GM12801 (cell line): ENCODE data around the gene EMP1.

Experiments
- TF ChIP-seq, protein P1 (sequence below): IDR thresholded peaks from one replicate; pipeline ENCODE4 v1.5.1; 2011; ENCODE audit warnings: control low read depth; ENCODE audit not compliant: insufficient read length; ENCODE audit errors: extremely low read depth

Gene EMP1

DNA sequence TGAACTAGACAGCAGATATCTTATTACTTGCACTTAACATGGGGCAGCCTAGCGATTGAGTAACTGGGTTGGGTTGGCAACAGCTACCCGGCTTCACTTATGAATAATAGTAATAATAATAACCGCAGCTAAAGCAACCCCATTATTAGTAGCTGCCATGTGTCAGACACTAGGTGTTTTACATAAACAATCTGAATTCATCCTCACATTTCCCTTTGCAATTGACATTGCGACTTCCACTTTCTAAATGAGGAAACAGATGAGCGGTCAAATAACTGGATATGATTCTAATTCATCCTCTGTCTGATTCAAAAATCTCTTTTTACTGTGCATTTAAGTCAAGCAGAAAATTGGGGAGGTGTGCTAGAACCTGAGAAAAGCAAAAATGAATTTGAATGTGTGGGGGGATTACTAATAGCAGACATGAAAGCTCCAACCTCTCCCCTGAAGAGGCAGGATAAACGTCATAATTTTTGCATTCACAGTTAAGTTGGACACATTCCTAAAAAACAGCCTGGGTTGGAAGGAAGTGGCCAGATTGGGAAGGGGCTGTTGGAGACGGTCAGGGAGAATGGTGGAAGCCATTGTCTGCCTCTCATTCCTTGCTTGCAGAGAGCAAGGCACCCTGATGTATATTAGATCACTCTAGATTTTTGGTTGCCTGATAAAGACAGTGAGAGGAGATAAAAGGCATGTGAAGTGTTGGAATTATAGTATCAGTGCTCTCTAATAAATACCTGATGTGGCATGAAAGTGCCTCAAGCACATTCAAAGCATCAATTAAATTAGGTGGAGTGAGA lies 13.1 kb downstream of the EMP1 start:
- TF ChIP-seq, protein P1, sequence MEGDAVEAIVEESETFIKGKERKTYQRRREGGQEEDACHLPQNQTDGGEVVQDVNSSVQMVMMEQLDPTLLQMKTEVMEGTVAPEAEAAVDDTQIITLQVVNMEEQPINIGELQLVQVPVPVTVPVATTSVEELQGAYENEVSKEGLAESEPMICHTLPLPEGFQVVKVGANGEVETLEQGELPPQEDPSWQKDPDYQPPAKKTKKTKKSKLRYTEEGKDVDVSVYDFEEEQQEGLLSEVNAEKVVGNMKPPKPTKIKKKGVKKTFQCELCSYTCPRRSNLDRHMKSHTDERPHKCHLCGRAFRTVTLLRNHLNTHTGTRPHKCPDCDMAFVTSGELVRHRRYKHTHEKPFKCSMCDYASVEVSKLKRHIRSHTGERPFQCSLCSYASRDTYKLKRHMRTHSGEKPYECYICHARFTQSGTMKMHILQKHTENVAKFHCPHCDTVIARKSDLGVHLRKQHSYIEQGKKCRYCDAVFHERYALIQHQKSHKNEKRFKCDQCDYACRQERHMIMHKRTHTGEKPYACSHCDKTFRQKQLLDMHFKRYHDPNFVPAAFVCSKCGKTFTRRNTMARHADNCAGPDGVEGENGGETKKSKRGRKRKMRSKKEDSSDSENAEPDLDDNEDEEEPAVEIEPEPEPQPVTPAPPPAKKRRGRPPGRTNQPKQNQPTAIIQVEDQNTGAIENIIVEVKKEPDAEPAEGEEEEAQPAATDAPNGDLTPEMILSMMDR, result no peak

DNA sequence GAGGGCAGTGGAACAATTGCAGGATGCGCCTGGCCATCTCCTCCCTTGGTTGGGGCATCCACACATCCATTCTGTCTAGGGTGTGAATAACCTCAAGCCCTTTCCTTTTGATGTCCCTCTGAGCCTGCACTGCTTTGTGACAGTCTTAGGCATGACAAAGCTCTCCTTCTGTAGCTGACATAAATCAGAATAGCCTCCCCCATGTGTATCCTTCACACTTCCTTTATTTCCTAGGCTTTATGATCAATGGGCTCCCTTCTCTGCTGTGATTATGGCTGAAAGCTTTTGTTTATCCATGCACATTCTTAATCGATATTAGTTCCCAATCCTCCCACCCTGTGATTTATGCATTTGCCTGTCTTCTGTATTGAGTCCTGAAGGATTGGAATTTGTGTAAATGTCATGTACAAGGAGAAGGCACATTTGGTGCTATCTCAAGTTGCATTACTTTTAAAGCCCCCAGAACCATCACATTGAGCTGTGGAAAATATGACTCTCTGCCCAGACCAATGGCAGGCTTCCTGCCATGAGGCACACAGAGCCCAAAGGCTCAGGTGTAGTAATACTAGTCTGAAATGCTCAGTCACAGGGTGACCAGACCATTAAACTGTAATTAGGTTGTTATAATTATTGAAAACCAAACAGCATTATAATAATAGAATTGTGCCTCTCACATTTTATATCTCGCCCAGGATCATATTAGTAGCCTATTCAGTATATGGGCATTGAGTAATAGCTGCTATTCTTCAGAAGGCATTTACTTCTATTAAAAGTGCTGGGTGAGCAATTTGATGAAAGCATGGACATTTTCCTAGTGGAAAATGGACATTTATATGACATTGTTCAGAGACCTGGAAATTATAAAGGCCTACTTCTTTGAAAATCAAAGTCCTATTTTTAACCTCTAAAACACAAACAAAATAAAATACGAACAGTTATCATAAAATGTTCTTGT lies 14.0 kb downstream of the EMP1 start:
- TF ChIP-seq, protein P1, result no peak

DNA sequence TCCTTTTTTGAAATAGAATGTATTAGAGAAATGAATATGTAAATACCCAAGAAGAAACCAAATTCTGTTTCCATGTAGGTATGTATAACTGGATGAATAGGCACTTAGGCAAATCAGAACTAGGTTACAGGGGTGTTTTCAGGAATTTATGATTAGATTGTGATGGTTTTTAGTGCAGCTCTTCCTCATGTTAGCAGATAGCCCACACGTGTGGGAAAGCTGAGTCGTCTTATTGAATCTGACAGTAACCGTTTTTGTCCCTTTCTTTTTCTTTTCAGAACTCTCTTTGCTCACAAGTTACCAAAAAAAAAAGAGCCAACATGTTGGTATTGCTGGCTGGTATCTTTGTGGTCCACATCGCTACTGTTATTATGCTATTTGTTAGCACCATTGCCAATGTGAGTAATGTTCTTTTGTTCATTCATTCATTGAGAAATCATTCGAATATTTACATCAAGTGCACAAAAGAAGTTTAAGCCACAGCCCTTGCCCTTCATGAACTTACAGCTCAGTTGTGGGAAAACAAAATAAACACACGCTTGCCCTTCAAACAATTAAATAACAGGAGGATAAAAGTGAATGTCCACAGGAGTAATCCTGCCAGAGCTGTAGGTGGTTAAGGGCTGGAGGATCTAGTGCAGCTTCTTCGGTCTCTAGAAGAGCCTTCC lies 14.8 kb downstream of the EMP1 start:
- TF ChIP-seq, protein P1, result no peak

DNA sequence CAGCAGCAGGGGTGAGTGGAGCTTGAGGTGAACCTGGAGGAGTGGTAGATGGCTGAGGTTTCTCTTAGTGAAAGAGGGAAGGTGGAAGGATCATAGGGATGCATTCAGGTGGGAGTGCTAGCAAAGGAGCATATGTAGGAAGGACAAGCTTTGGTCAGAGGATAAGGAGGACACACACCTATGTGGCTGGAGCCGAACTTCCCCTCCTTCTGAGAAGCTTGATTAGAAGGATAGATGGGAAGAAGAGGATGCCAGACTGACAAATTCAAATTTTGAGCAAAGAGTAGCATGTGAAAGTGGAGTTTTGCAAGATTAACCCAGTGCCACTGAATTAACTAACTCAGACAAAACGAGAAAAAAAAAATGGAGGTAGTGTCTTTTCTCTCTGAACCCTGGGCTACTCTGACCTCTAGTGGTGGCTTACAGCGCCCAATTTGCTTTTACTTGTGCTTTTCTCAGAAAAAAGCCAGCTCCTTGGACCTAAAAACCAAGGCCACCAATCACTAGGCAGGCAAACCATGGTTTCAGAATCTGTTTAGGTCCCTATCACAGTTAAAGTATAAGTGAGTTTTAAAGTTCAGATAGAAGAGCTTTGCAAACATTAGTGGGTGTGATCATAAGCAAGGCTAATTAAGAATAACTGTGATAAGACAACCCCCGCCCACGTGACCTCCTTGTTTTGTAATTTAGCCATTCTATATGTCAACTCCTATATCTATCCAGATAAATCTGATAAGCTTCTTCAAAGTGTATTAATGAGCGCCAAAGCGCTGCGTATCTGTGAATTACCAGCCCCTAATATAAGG lies 15.5 kb downstream of the EMP1 start:
- TF ChIP-seq, protein P1, result no peak

DNA sequence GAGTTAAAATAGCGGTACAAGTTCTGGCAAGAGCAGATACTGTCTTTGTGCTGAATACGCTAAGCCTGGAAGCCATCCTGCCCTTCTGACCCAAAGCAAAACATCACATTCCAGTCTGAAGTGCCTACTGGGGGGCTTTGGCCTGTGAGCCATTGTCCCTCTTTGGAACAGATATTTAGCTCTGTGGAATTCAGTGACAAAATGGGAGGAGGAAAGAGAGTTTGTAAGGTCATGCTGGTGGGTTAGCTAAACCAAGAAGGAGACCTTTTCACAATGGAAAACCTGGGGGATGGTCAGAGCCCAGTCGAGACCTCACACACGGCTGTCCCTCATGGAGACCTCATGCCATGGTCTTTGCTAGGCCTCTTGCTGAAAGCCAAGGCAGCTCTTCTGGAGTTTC lies 18.5 kb downstream of the EMP1 start:
- TF ChIP-seq, protein P1, result no peak

DNA sequence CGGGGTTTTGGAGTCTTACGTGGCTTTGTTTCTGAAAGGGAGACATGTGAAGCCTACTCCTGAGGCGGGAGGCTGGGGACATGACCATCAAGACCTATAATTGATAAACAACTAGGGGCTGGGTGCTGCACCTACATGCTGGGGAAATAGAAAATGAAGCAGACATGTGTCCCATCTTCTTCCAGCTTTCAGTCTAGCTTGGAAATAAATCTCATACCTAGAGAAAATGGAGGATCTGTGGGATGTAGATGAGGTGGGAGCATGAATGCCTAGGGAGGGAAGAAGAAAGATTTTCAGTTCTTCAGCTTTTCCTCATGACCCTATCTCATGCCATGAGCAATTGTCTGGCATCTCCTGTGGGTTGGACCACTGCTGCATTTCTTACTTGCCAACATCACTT lies 22.1 kb downstream of the EMP1 start:
- TF ChIP-seq, protein P1, result no peak

DNA sequence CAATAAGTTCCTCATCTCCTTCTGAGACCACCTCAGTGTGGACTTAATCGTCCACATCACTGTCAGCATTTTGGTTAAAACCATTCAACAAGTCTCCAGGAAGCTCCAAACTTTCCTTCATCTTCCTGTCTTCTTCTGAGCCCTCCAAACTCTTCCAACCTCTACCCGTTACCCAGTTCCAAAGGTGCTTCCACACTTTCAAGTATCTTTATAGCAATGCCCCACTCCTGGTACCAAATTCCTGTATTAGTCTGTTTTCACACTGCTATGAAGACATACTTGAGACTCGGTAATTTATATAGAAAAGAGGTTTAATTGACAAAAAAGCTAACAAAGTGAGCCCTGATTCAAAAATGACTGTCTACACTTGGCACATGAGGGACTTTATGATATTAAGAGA lies 22.8 kb downstream of the EMP1 start:
- TF ChIP-seq, protein P1, result no peak
